ENCODE data around the gene MAPKAPK2.

DNA sequence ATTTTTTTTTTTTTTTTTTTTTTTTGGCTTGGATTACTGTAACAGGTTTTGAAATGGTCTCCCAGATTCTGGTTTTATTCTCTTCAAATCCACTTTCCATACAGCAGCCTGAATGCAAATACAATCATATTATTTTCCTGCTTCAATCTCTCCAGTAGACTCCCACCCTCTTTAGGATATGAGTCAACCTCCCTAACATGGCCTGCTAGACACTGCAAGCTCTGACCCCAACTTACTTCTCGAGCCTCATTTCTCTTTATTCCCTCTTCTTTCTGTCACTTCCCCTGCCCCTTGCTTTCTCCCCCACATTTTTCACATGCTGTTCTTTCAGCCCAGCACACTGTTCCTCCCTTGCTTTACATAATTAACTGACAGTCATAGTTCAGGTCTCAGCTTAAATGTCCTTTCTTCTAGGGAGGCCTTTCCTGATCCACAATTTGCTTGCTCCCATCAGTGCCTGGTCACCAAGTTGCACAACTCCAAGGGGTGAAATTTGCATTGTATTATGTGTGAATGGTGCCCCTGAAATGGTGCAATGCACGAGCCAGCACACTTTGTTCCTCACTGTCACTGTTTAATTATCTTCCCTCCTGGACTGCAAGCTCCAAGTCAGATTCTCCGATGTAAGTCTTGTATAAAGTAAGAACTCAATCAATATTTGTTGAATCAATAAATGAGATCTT is 63.8 kb downstream of the MAPKAPK2 start:
- TF ChIP-seq POLR2A (IDR thresholded peaks at IDR 0.05; ENCODE audit: low read depth, low read length) = no peak
- TF ChIP-seq TAF1 (IDR thresholded peaks at IDR 0.05; ENCODE audit: low read depth, low read length) = no peak
- no peak for TF ChIP-seq POU2F2 (IDR thresholded peaks at IDR 0.05; ENCODE audit: low read depth, low read length)
- TF ChIP-seq POLR2AphosphoS5 (IDR thresholded peaks at IDR 0.05; ENCODE audit: low read depth, low read length) = no peak
